ENCODE results near the gene LRRC46. TPM values are rescaled to one million over a fixed set of nuclear protein-coding genes. Genes with fewer than 3 reads are reported as not detected.

Gene LRRC46
- total RNA-seq, 1 donor from 2014 or later = not detected

- Histone ChIP-seq H3K4me3 (no peak overlapping the region), H3K4me1 (peaks cover 30% of the 10 kb centered on the region), H3K9me3 (no peaks in the 10 kb centered on the region), H3K27me3 (no peaks in the 10 kb centered on the region), H3K27ac (no peak overlapping the region), H3K36me3 (no peaks in the 10 kb centered on the region)
- intact Hi-C loops (cut with DNase I) = no loop called here
- no peak for DNase-seq (ENCODE audit: extremely low spot score in 2 of 2)
- TF ChIP-seq CTCF (IDR thresholded peaks at IDR 0.05) = no peak
- TF ChIP-seq POLR2AphosphoS5 (IDR thresholded peaks at IDR 0.05; ENCODE audit: insufficient read depth in 1 of 2, low read depth in 1 of 2) = no peak
- no peak for TF ChIP-seq POLR2A (IDR thresholded peaks at IDR 0.05)
Observed at GRCh38 chr17:47846716-47847340, 15.4 kb downstream of the LRRC46 start.

- Histone ChIP-seq H3K27me3 (no peaks in the 10 kb centered on the region), H3K4me3 (no peak overlapping the region), H3K4me1 (peaks cover 32% of the 10 kb centered on the region), H3K27ac (no peak overlapping the region), H3K9me3 (no peaks in the 10 kb centered on the region), H3K36me3 (no peaks in the 10 kb centered on the region)
- no peak for DNase-seq (ENCODE audit: extremely low spot score in 2 of 2)
- intact Hi-C loops (cut with DNase I) = no loop called here
- TF ChIP-seq POLR2AphosphoS5 (IDR thresholded peaks at IDR 0.05; ENCODE audit: insufficient read depth in 1 of 2, low read depth in 1 of 2) = no peak
- no peak for TF ChIP-seq POLR2A (IDR thresholded peaks at IDR 0.05)
- no peak for TF ChIP-seq CTCF (IDR thresholded peaks at IDR 0.05)
Observed at GRCh38 chr17:47847341-47848197, 16.1 kb downstream of the LRRC46 start.

DNA sequence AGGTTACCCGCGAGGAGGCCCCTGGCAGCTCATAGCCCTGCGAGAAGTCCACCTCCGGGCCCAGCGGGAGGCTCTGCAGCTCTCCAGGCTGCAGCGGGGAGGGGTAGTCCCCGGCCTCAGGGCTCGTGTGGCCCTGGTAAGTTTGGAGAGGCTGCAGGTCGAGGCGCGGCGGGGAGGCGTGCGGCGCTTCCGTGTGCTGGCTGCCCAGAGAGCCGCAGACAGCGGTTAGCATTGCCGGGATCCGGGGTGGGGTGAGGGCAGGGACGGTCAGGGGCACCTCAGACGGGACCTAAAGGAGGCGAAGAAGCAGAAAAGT lies 16.7 kb downstream of the LRRC46 start:
- Histone ChIP-seq H3K27ac (no peak overlapping the region), H3K4me1 (peaks cover 30% of the 10 kb centered on the region), H3K27me3 (no peaks in the 10 kb centered on the region), H3K4me3 (no peak overlapping the region), H3K9me3 (no peaks in the 10 kb centered on the region), H3K36me3 (no peaks in the 10 kb centered on the region)
- no peak for DNase-seq (ENCODE audit: extremely low spot score in 2 of 2)
- TF ChIP-seq POLR2AphosphoS5 (IDR thresholded peaks at IDR 0.05; ENCODE audit: insufficient read depth in 1 of 2, low read depth in 1 of 2) (no peak), CTCF (IDR thresholded peaks at IDR 0.05) (no peak), POLR2A (IDR thresholded peaks at IDR 0.05) (no peak)
- intact Hi-C loops (cut with DNase I) = no loop called here

- TF ChIP-seq CTCF (IDR thresholded peaks at IDR 0.05) (no peak), POLR2AphosphoS5 (IDR thresholded peaks at IDR 0.05; ENCODE audit: insufficient read depth in 1 of 2, low read depth in 1 of 2) (no peak), POLR2A (IDR thresholded peaks at IDR 0.05) (no peak)
- intact Hi-C loops (cut with DNase I) = no loop called here
- H3K27me3 ChIP-seq = no peaks in the 10 kb centered on the region
- H3K4me3 ChIP-seq = peak overlapping the region; percentile 35 to 41
- no peaks in the 10 kb centered on the region for H3K9me3 ChIP-seq
- DNase-seq (ENCODE audit: extremely low spot score in 2 of 2) = no peak
- H3K4me1 ChIP-seq = peaks cover 26% of the 10 kb centered on the region
- H3K36me3 ChIP-seq = no peaks in the 10 kb centered on the region
- H3K27ac ChIP-seq = peak overlapping the region; percentile 38
Observed at GRCh38 chr17:47850373-47850691, 18.9 kb downstream of the LRRC46 start.

Data from vagina (tissue), 2 donors.